ENCODE results near the gene BICRA.
A peak's percentile ranks its signal among the peaks of the same experiment; 100 is the strongest.

The BICRA gene

GRCh38 chr19:47686679-47687450 is 77.9 kb downstream of the BICRA start:
- DNase-seq (ENCODE audit: low read depth in 1 of 2, low spot score in 1 of 2): no peak

- DNase-seq (ENCODE audit: low read depth in 1 of 2, low spot score in 1 of 2): no peak
Observed at GRCh38 chr19:47687906-47688305, 79.0 kb downstream of the BICRA start.

GRCh38 chr19:47691090-47691489 is 82.2 kb downstream of the BICRA start:
- DNase-seq (ENCODE audit: low read depth in 1 of 2, low spot score in 1 of 2): no peak

GRCh38 chr19:47691782-47692181 is 82.8 kb downstream of the BICRA start:
- no peak for DNase-seq (ENCODE audit: low read depth in 1 of 2, low spot score in 1 of 2)

- no peak for DNase-seq (ENCODE audit: low read depth in 1 of 2, low spot score in 1 of 2)
Observed at GRCh38 chr19:47693489-47693888, 84.6 kb downstream of the BICRA start.

- DNase-seq (ENCODE audit: low read depth in 1 of 2, low spot score in 1 of 2): no peak
Observed at GRCh38 chr19:47693903-47694302, 85.0 kb downstream of the BICRA start.

- DNase-seq (ENCODE audit: low read depth in 1 of 2, low spot score in 1 of 2): no peak
Observed at GRCh38 chr19:47694466-47695273, 85.7 kb downstream of the BICRA start.

GRCh38 chr19:47695533-47696262 is 86.8 kb downstream of the BICRA start:
- DNase-seq (ENCODE audit: low read depth in 1 of 2, low spot score in 1 of 2): no peak

- no peak for DNase-seq (ENCODE audit: low read depth in 1 of 2, low spot score in 1 of 2)
Observed at GRCh38 chr19:47696635-47697034, 87.7 kb downstream of the BICRA start.

GRCh38 chr19:47697863-47698609 is 89.1 kb downstream of the BICRA start:
- no peak for DNase-seq (ENCODE audit: low read depth in 1 of 2, low spot score in 1 of 2)

GRCh38 chr19:47698631-47699359 is 89.9 kb downstream of the BICRA start:
- no peak for DNase-seq (ENCODE audit: low read depth in 1 of 2, low spot score in 1 of 2)

GRCh38 chr19:47699360-47699917 is 90.5 kb downstream of the BICRA start:
- peak in 1 of 2 donors; percentile 37 for DNase-seq (ENCODE audit: low read depth in 1 of 2, low spot score in 1 of 2)

GRCh38 chr19:47700934-47701716 is 92.2 kb downstream of the BICRA start:
- no peak for DNase-seq (ENCODE audit: low read depth in 1 of 2, low spot score in 1 of 2)

GRCh38 chr19:47701717-47702552 is 93.0 kb downstream of the BICRA start:
- DNase-seq (ENCODE audit: low read depth in 1 of 2, low spot score in 1 of 2): no peak

GRCh38 chr19:47702671-47703070 is 93.7 kb downstream of the BICRA start:
- no peak for DNase-seq (ENCODE audit: low read depth in 1 of 2, low spot score in 1 of 2)

- DNase-seq (ENCODE audit: low read depth in 1 of 2, low spot score in 1 of 2): no peak
Observed at GRCh38 chr19:47703301-47703700, 94.4 kb downstream of the BICRA start.

GRCh38 chr19:47704024-47704423 is 95.1 kb downstream of the BICRA start:
- no peak for DNase-seq (ENCODE audit: low read depth in 1 of 2, low spot score in 1 of 2)

GRCh38 chr19:47704656-47705055 is 95.7 kb downstream of the BICRA start:
- no peak for DNase-seq (ENCODE audit: low read depth in 1 of 2, low spot score in 1 of 2)

All from activated T-helper 1 cell treated with anti-CD3 and anti-CD28 coated beads, Interleukin-2, amount 50 U/mL, for 16 hours (primary cell).